Tibial nerve (tissue), 4 donors: ENCODE measurements around the gene GAB1.

Source experiments
- EP300 ChIP-seq, 2 donors: sonication (generic); formaldehyde crosslinking; IDR thresholded peaks; one replicate each; pipeline ENCODE4 v1.6.1; 2017; ENCODE audit warnings: antibody characterized with exemption in 2 of 2, mild to moderate bottlenecking in 1 of 2
- TF ChIP-seq, protein P1 (sequence below), 5 experiments: fragments of 200-600 bp in 3 of 5; fragments of 450-650 bp in 2 of 5; sonication (generic) in 3 of 5; IDR thresholded peaks; one replicate each; pipeline ENCODE4 v1.5.1; 2016 to 2019; ENCODE audit warnings: antibody characterized with exemption in 5 of 5, mild to moderate bottlenecking in 3 of 5, moderate library complexity in 2 of 5

DNA sequence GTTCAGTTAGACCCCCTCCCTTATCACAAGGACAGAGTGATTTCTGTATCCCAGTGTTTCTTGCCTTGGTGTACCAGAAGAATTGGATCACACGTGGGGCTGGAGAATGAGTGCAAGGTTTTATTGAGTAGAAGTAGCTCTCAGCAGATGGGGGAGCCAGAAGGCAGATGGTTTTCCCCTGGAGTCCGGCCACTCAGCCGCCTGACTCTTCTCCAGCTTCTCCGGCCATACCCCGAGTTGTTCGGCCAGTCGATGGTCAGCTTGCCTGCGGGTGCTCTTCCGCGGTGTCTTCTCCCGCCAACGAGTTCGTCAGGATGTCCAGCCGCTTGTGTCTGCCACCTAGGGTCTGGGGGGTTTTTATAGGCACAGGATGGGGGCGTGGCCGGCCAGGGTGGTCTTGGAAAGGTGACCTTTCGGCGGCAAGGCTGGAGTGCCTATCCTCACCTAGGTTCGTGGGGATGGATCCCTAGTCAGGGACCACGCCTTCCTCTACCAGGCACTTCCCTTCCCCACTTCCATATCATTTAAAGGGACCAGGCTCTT is 14.5 kb downstream of the GAB1 start:
- TF ChIP-seq, protein P1, sequence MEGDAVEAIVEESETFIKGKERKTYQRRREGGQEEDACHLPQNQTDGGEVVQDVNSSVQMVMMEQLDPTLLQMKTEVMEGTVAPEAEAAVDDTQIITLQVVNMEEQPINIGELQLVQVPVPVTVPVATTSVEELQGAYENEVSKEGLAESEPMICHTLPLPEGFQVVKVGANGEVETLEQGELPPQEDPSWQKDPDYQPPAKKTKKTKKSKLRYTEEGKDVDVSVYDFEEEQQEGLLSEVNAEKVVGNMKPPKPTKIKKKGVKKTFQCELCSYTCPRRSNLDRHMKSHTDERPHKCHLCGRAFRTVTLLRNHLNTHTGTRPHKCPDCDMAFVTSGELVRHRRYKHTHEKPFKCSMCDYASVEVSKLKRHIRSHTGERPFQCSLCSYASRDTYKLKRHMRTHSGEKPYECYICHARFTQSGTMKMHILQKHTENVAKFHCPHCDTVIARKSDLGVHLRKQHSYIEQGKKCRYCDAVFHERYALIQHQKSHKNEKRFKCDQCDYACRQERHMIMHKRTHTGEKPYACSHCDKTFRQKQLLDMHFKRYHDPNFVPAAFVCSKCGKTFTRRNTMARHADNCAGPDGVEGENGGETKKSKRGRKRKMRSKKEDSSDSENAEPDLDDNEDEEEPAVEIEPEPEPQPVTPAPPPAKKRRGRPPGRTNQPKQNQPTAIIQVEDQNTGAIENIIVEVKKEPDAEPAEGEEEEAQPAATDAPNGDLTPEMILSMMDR (IDR thresholded peaks at IDR 0.05), result no peak
- TF ChIP-seq EP300 (IDR thresholded peaks at IDR 0.05), result no peak
